PFSK-1 (cell line): Measurements from ENCODE around the gene OTUD1.

Experiments used
- FOXP2 ChIP-seq: optimal IDR thresholded peaks from 2 replicates; pipeline ENCODE3; 2011; ENCODE audit warnings: borderline replicate concordance, control low read depth, inconsistent platforms; ENCODE audit not compliant: insufficient read depth; ENCODE audit errors: extremely low read length, extremely low read depth
- POLR2AphosphoS5 ChIP-seq: IDR thresholded peaks from 2 replicates; pipeline ENCODE4 v1.6.1; 2012; ENCODE audit warnings: low read depth, mild to moderate bottlenecking, control low read depth, low read length, moderate library complexity
- SIN3A ChIP-seq: IDR thresholded peaks from 2 replicates; pipeline ENCODE4 v1.6.1; 2012; ENCODE audit warnings: mild to moderate bottlenecking, low read length, moderate library complexity, borderline replicate concordance; ENCODE audit not compliant: insufficient read depth
- TAF1 ChIP-seq: IDR thresholded peaks from 2 replicates; pipeline ENCODE4 v1.6.1; 2012; ENCODE audit warnings: low read length, control low read depth, borderline replicate concordance; ENCODE audit not compliant: insufficient read depth
- TF ChIP-seq, protein P1 (sequence below), 2 experiments: IDR thresholded peaks; 2 replicates each; pipeline versions ENCODE4 v1.6.1 to v1.8.0; 2011 to 2012; ENCODE audit warnings: low read depth in 2 of 2, low read length in 2 of 2, control low read depth in 1 of 2, inconsistent platforms in 1 of 2, mild to moderate bottlenecking in 1 of 2, moderate library complexity in 1 of 2; ENCODE audit not compliant: insufficient read depth in 1 of 2

The OTUD1 gene

DNA sequence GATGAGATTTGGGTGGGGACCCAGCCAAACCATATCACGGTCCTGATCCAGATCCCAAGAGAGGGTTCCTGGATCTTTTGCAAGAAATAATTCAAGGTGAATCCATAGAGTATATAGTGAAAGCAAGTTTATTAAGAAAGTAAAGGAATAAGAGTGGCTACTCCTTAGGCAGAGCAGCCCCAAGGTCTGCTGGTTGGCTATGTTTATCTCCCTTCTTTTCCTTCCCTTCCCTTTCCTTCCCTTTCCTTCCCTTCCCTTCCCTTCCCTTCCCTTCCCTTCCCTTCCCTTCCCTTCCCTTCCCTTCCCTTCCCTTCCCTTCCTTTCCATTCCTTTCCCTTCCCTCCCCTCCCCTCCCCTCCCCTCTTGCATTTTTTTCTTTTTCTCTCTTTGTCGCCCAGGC is 35.2 kb downstream of the OTUD1 start:
- no peak for TF ChIP-seq SIN3A
- TF ChIP-seq, protein P1, sequence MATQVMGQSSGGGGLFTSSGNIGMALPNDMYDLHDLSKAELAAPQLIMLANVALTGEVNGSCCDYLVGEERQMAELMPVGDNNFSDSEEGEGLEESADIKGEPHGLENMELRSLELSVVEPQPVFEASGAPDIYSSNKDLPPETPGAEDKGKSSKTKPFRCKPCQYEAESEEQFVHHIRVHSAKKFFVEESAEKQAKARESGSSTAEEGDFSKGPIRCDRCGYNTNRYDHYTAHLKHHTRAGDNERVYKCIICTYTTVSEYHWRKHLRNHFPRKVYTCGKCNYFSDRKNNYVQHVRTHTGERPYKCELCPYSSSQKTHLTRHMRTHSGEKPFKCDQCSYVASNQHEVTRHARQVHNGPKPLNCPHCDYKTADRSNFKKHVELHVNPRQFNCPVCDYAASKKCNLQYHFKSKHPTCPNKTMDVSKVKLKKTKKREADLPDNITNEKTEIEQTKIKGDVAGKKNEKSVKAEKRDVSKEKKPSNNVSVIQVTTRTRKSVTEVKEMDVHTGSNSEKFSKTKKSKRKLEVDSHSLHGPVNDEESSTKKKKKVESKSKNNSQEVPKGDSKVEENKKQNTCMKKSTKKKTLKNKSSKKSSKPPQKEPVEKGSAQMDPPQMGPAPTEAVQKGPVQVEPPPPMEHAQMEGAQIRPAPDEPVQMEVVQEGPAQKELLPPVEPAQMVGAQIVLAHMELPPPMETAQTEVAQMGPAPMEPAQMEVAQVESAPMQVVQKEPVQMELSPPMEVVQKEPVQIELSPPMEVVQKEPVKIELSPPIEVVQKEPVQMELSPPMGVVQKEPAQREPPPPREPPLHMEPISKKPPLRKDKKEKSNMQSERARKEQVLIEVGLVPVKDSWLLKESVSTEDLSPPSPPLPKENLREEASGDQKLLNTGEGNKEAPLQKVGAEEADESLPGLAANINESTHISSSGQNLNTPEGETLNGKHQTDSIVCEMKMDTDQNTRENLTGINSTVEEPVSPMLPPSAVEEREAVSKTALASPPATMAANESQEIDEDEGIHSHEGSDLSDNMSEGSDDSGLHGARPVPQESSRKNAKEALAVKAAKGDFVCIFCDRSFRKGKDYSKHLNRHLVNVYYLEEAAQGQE (IDR thresholded peaks at IDR 0.05; ENCODE audit: insufficient read depth in 1 of 2, low read depth in 2 of 2, low read length in 2 of 2) = no peak
- no peak for TF ChIP-seq FOXP2
- no peak for TF ChIP-seq POLR2AphosphoS5
- TF ChIP-seq TAF1 = no peak

DNA sequence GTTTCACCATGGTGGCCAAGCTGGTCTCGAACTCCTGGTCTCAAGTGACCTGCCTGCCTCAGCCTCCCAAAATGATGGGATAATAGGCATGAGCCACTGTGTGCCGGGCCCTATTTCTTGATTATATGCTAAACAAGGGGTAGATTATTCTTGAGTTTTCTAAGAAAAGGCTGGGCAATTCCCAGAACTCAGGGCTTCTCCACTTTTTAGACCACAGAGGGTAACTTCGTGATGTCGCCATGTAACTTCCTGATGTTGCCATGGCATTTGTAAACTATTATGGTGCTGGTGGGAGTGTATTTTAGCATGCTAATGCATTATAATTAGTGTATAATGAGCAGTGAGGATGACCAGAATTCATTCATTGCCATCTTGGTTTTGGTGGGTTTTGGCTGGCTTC is 35.8 kb downstream of the OTUD1 start:
- TF ChIP-seq, protein P1 (IDR thresholded peaks at IDR 0.05; ENCODE audit: insufficient read depth in 1 of 2, low read depth in 2 of 2, low read length in 2 of 2) = no peak
- TF ChIP-seq TAF1 = no peak
- no peak for TF ChIP-seq POLR2AphosphoS5
- TF ChIP-seq SIN3A = no peak
- no peak for TF ChIP-seq FOXP2

DNA sequence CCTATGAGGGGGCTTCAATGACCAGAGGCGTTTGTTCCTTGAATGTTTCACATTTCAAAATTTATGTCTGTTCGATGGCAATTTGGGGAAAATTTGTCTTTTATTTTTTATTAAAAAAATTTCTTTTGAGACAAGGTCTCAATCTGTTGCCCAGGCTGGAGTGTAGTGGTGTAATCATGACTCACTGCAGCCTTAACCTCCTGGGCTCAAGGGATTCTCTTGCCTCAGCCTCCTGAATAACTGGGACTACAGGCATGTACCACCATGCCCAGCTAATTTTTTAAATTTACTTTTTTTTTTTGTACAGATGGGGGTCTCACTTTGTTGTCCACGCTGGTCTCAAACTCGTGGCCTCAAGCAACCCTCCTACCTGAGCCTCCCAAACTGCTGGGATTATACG is 39.7 kb downstream of the OTUD1 start:
- TF ChIP-seq, protein P1 (IDR thresholded peaks at IDR 0.05; ENCODE audit: insufficient read depth in 1 of 2, low read depth in 2 of 2, low read length in 2 of 2) = no peak
- TF ChIP-seq POLR2AphosphoS5 = no peak

DNA sequence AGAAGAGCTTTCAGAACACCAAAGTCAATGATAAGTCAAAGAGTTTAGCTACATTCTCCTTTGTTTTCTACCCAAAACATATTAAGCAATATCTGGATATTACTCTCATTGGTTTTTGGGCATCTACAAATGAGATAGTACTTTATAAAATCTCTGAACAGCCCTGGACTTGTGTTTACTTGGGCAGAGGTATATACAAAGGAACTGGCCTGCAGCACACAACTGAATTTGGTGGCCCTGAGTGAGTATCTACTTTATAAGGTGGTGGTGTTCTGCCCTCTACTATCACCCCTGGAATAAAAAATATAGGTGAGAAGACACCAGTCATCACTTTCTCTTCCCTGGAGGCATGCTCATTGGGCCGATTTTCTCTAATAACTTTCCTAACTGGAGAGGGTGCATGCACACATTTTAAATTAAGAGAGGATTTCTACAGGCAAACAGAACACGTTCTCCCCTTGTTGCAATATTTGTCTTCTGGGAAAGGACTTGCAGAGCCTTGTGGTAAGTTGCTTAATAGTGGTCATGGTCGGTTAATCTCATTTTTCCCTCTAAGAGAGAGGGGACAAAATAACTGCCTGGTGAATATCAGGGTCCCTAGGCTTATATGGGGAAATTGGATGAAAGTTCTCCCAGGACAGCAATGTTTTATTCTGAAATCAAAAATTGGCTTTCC is 41.1 kb downstream of the OTUD1 start:
- TF ChIP-seq POLR2AphosphoS5 = no peak
- TF ChIP-seq, protein P1 (IDR thresholded peaks at IDR 0.05; ENCODE audit: insufficient read depth in 1 of 2, low read depth in 2 of 2, low read length in 2 of 2) = no peak
- TF ChIP-seq TAF1 = no peak
- no peak for TF ChIP-seq SIN3A
- no peak for TF ChIP-seq FOXP2
